Stimulated activated CD4-positive, alpha-beta T cell treated with anti-CD3 and anti-CD28 coated beads, TNF-alpha, amount 100 ng/mL, for 1 hour (primary cell): ENCODE data around the gene FCRL3.

Experiments
- DNase-seq, 3 donors: peaks; one replicate each; pipeline ENCODE4 v3.0.0-alpha.2; 2020; ENCODE audit warnings: low read depth in 3 of 3, low spot score in 1 of 3

Gene FCRL3

GRCh38 chr1:157682710-157683437 lies 17.7 kb downstream of the FCRL3 start:
- DNase-seq = no peak

GRCh38 chr1:157678721-157679120 lies 21.8 kb downstream of the FCRL3 start:
- DNase-seq = no peak

- no peak for DNase-seq
Observed at GRCh38 chr1:157673008-157673407, 27.6 kb downstream of the FCRL3 start.

- no peak for DNase-seq
Observed at GRCh38 chr1:157671895-157672294, 28.7 kb downstream of the FCRL3 start.

- DNase-seq = no peak
Observed at GRCh38 chr1:157659576-157660247, 40.9 kb downstream of the FCRL3 start.

GRCh38 chr1:157658571-157658970 lies 42.0 kb downstream of the FCRL3 start:
- DNase-seq = no peak

GRCh38 chr1:157653494-157653873 lies 47.1 kb downstream of the FCRL3 start:
- no peak for DNase-seq

GRCh38 chr1:157652859-157653493 lies 47.6 kb downstream of the FCRL3 start:
- no peak for DNase-seq

GRCh38 chr1:157648317-157648716 lies 52.3 kb downstream of the FCRL3 start:
- DNase-seq = no peak

GRCh38 chr1:157646144-157646543 lies 54.4 kb downstream of the FCRL3 start:
- no peak for DNase-seq

GRCh38 chr1:157641177-157641576 lies 59.4 kb downstream of the FCRL3 start:
- no peak for DNase-seq

GRCh38 chr1:157639800-157640199 lies 60.8 kb downstream of the FCRL3 start:
- DNase-seq = no peak

- no peak for DNase-seq
Observed at GRCh38 chr1:157628773-157629172, 71.8 kb downstream of the FCRL3 start.
